GM18868 (cell line): ENCODE data around the gene OPALIN.

Experiments used
- ATAC-seq: cut with Tn5 transposase; IDR thresholded peaks from one replicate; pipeline ENCODE4 v1.9.1; 2021; ENCODE audit warnings: mild to moderate bottlenecking, moderate library complexity; ENCODE audit not compliant: unreplicated experiment

The OPALIN gene

GRCh38 chr10:96301616-96302015, 57.2 kb downstream of the OPALIN start:
- no peak for ATAC-seq

GRCh38 chr10:96299383-96299782, 59.4 kb downstream of the OPALIN start:
- ATAC-seq: no peak

- ATAC-seq: no peak
Measured at GRCh38 chr10:96298362-96298761, 60.4 kb downstream of the OPALIN start.

GRCh38 chr10:96297486-96297885, 61.3 kb downstream of the OPALIN start:
- no peak for ATAC-seq

GRCh38 chr10:96295475-96295874, 63.3 kb downstream of the OPALIN start:
- no peak for ATAC-seq
